WERI-Rb-1 (cell line): ENCODE data around the gene AGRP.

Experiments
- DNase-seq: peaks from one replicate; pipeline ENCODE4 v3.0.0-alpha.2; 2020
- H3K27ac ChIP-seq: fragments of 250-450 bp; sonication (Bioruptor Pico); 2 replicates; pipeline ENCODE4 v1.5.1; 2020; ENCODE audit warnings: mild to moderate bottlenecking, moderate library complexity
- H3K27me3 ChIP-seq: fragments of 250-450 bp; sonication (Bioruptor Pico); 2 replicates; pipeline ENCODE4 v1.5.1; 2021; ENCODE audit warnings: mild to moderate bottlenecking, low read depth, moderate library complexity; ENCODE audit not compliant: insufficient read depth, severe bottlenecking
- H3K36me3 ChIP-seq: fragments of 250-450 bp; sonication (Bioruptor Pico); 2 replicates; pipeline ENCODE4 v1.5.1; 2020; ENCODE audit warnings: mild to moderate bottlenecking, moderate library complexity
- H3K4me3 ChIP-seq: 2 replicates; pipeline ENCODE4 v1.5.1; 2011; ENCODE audit warnings: low read depth, mild to moderate bottlenecking, control low read depth, low read length
- H3K9me3 ChIP-seq: fragments of 250-450 bp; sonication (Bioruptor Pico); 2 replicates; pipeline ENCODE4 v1.5.1; 2021; ENCODE audit warnings: mild to moderate bottlenecking, moderate library complexity; ENCODE audit not compliant: severe bottlenecking
- TF ChIP-seq, protein P1 (sequence below): IDR thresholded peaks from 2 replicates; pipeline ENCODE4 v1.5.1; 2011; ENCODE audit warnings: low read depth, mild to moderate bottlenecking, control low read depth, inconsistent platforms, low read length

Gene AGRP, protein sequence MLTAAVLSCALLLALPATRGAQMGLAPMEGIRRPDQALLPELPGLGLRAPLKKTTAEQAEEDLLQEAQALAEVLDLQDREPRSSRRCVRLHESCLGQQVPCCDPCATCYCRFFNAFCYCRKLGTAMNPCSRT

GRCh38 chr16:67483150-67483549 is at the start of gene AGRP:
Gene AGRP (minus strand): TSS chr16:67483547. CDS start chr16:67483398, 149 bp downstream.
- Histone ChIP-seq H3K27ac (no peak within 1 kb of the TSS), H3K4me3 (no peak within 1 kb of the TSS)
- TF ChIP-seq, protein P1, sequence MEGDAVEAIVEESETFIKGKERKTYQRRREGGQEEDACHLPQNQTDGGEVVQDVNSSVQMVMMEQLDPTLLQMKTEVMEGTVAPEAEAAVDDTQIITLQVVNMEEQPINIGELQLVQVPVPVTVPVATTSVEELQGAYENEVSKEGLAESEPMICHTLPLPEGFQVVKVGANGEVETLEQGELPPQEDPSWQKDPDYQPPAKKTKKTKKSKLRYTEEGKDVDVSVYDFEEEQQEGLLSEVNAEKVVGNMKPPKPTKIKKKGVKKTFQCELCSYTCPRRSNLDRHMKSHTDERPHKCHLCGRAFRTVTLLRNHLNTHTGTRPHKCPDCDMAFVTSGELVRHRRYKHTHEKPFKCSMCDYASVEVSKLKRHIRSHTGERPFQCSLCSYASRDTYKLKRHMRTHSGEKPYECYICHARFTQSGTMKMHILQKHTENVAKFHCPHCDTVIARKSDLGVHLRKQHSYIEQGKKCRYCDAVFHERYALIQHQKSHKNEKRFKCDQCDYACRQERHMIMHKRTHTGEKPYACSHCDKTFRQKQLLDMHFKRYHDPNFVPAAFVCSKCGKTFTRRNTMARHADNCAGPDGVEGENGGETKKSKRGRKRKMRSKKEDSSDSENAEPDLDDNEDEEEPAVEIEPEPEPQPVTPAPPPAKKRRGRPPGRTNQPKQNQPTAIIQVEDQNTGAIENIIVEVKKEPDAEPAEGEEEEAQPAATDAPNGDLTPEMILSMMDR = no peak

DNA sequence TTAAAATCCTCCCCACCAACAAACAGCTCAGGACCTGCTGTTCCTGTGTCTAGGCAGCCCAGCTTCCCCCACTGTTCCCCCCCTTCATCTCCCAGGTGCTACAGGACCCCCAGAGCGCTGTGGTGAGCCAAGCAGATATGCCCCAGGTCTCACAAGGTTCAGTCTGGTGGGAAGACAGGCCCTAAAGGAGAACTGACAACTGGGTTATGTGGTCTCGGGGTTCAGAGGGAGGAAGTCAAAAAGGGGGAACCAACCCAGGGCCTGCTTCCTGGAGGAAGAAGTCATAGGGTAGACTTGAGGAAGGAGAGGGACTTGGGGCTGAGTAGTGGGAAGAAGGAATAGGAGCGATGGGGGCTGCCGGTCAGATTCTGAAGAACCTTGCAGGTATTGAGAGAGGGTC is 47.9 kb upstream of the AGRP start:
- no peaks in the 10 kb centered on the region for H3K9me3 ChIP-seq
- no peak overlapping the region for H3K27ac ChIP-seq
- TF ChIP-seq, protein P1 = no peak
- H3K4me3 ChIP-seq = no peak overlapping the region
- H3K27me3 ChIP-seq = no peaks in the 10 kb centered on the region
- peaks cover 18% of the 10 kb centered on the region for H3K36me3 ChIP-seq
- DNase-seq = no peak

More at GRCh38 chr16:67483150-67483549, at the start of gene AGRP:
- Histone ChIP-seq H3K9me3 (no peaks in the 10 kb centered on the region), H3K36me3 (peaks cover under 1% of the 10 kb centered on the region; the same call in 1 of the 2 replicates), H3K27me3 (no peaks in the 10 kb centered on the region)
- no peak for DNase-seq

DNA sequence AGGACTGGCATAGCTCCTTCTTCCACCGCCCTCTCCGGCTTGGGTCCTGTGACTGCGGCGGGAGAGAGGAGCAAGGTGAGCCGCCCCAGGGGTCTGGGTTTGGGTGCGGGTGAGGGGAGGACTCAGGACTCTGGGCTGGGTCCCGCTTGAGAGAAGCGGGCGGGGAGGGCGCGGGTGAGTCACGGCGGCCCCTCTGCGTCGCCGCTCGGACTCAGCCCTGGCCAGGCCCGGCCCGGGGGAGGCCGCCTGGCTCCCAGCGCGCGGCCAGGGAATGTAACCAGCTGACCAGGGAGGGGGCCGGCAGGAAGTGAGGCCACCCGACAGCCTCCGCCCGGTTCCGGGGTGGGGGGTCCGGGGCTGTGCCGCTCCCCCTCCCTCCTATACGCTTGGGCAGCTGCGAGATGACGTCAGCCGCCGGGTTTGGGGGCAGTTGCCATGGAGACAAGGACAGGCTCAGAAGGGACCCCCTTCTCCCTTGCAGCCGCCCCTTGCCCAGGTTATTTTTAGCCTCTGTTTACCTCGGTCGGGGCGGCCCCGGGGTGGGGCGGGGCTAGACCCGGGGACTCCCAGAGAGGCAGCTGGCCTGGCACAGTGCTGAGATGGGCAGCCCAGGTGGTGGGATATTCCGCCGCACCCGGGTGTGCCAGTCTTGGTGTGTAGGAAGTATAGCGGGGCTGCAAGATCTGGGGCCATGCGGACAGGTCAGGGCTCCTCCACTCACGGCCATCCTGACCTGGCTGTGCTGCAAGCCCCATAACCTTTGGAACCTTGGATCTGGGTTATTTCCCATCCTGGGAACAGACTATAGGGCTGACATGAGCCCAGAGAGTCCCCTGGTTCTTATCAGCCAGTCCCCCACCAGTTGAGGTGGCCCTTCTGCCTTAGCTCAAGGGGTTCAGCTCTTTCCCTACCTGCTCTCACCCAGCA is 46.9 kb upstream of the AGRP start:
- Histone ChIP-seq H3K27ac (peak overlapping the region; percentile 99), H3K4me3 (peak overlapping the region; percentile 89), H3K36me3 (peaks cover 18% of the 10 kb centered on the region), H3K9me3 (no peaks in the 10 kb centered on the region), H3K27me3 (no peaks in the 10 kb centered on the region)
- TF ChIP-seq, protein P1 = no peak
- peak; percentile 49 for DNase-seq

DNA sequence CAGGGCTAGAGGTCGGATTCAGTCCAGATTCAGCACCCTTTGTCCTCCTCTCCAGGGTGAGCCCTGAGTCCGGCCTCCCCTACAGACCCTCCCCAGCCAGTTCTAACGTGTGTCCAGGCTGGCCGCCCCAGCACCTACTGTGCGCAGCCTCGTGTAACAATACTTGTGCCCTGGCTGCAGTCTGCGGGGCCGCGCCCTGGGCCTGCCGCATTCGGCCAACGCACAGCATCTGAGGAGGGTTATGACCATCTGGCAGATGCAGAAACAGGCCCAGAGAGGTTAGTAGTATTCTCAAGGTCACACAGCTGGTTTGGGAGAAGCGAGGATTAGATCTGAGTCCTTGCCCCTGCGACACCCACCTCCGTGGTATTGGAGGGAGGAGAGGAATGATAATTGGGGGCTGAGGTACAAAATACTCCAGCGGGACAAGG is 46.2 kb upstream of the AGRP start:
- Histone ChIP-seq H3K4me3 (peak overlapping the region; percentile 89), H3K9me3 (no peaks in the 10 kb centered on the region), H3K27ac (peak overlapping the region; percentile 99), H3K27me3 (no peaks in the 10 kb centered on the region), H3K36me3 (peaks cover 15% of the 10 kb centered on the region)
- DNase-seq = no peak
- TF ChIP-seq, protein P1 = no peak

DNA sequence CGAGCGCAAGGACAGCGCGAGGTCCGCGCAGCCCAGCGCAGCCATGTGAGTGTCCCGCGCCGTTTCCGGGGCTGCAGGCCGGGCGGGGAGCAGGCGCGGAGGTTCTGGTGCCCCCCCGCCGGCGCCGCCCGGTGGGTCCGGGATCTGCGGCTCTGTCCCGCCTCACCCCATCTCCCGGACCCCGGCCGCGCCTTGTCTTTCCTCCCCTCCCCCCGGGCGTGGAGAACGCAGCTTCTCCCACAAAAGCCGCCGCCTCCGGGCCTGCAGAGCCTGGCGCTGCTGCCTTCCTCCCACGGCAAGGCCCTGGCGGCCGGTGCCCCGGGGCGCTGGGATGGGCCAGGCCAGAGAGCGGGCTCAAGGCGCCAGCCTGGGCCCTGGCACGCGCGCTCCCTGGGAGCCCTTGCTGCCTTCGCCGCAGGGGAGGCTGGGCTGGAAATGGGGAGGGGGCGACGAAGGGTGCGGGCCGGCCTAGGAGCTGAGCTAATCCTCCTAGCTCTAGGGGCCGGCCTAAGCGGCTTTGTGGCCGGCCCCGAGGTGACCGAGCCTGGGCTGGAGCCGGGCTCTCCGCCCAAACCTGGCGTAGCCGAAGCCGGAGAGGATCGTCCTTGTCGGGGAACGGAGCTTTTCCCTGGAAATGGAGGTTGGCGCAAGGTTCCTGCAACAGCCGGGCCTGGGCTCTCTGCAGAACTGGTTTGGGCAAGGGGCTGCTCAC is 45.7 kb upstream of the AGRP start:
- no peaks in the 10 kb centered on the region for H3K27me3 ChIP-seq
- peak overlapping the region; percentile 89 for H3K4me3 ChIP-seq
- TF ChIP-seq, protein P1 = no peak
- H3K36me3 ChIP-seq = peaks cover 10% of the 10 kb centered on the region
- H3K9me3 ChIP-seq = no peaks in the 10 kb centered on the region
- H3K27ac ChIP-seq = peak overlapping the region; percentile 99
- DNase-seq = peak; percentile 87
